ENCODE data around the gene SPTB.

DNA sequence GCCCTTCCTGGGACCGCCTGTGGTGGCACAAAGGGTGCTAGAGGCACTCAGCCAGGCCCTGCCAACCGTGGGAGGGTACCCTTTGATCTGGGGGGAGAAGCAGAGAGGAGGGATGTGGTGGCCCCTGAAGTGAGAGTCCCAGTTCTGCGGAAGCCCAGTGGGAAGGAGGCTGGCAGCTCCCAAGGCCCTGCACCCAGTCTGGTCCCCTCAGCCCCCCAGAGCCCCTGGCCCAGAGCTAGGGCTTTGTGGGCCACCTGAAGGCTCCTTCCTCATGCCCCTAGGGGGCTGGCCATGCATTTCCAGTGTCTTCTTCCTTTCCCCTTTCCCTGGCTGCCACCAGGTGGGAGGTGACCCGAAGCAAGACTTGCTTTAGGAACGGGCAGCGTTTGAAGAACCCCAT, 131.2 kb downstream of the SPTB start:
- TF ChIP-seq, protein P1, sequence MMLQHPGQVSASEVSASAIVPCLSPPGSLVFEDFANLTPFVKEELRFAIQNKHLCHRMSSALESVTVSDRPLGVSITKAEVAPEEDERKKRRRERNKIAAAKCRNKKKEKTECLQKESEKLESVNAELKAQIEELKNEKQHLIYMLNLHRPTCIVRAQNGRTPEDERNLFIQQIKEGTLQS (IDR thresholded peaks at IDR 0.05; ENCODE audit: borderline replicate concordance, extremely low read depth, low read depth, low read length), result no peak
- no peak for TF ChIP-seq SP1 (IDR thresholded peaks at IDR 0.05; ENCODE audit: low read depth, low read length)
- TF ChIP-seq CBFB (IDR thresholded peaks at IDR 0.05; ENCODE audit: low read depth), result no peak
- no peak for TF ChIP-seq POLR2AphosphoS5 (IDR thresholded peaks at IDR 0.05; ENCODE audit: low read length)
- no peak for TF ChIP-seq POLR2A (IDR thresholded peaks at IDR 0.05; ENCODE audit: low read depth, low read length)
- no peak for TF ChIP-seq EP300 (IDR thresholded peaks at IDR 0.05; ENCODE audit: borderline replicate concordance in 1 of 2, control insufficient read depth in 1 of 2, low read depth in 2 of 2, low read length in 2 of 2)
- no peak for TF ChIP-seq POLR2AphosphoS2 (IDR thresholded peaks at IDR 0.05; ENCODE audit: low read depth, low read length)
- no peak for TF ChIP-seq CREB1 (IDR thresholded peaks at IDR 0.05; ENCODE audit: low read depth)
- TF ChIP-seq EZH2 (IDR thresholded peaks at IDR 0.05; ENCODE audit: borderline replicate concordance, control insufficient read depth, low read depth, low read length), result no peak
- no peak for TF ChIP-seq SKIL (IDR thresholded peaks at IDR 0.05; ENCODE audit: low read depth, poor library complexity, severe bottlenecking)
